HG03025 (cell line): ENCODE measurements around the gene SHMT1.
"Not testable (repeated sequence)": the region's sequence is repeated elsewhere in the genome, so short reads cannot be mapped to it uniquely, and the experiment has no call there.

Source experiments
- ATAC-seq: cut with Tn5 transposase; IDR thresholded peaks from one replicate; pipeline ENCODE4 v1.9.1; 2021; ENCODE audit warnings: mild to moderate bottlenecking, moderate library complexity; ENCODE audit not compliant: unreplicated experiment, low FRiP score

SHMT1 gene

GRCh38 chr17:18363101-18364049 lies at the start of gene SHMT1:
SHMT1 (minus strand) TSS chr17:18363550; CDS start chr17:18355981, 7,569 bp downstream.
- peak; percentile 93 for ATAC-seq

GRCh38 chr17:18412001-18412538 lies 48.7 kb upstream of the SHMT1 start:
- peak; percentile 79 for ATAC-seq

GRCh38 chr17:18411377-18411864 lies 48.1 kb upstream of the SHMT1 start:
- ATAC-seq, result not testable (repeated sequence)

GRCh38 chr17:18410736-18411135 lies 47.4 kb upstream of the SHMT1 start:
- not testable (repeated sequence) for ATAC-seq

- not testable (repeated sequence) for ATAC-seq
These were observed 46.0 kb upstream of the SHMT1 start for GRCh38 chr17:18409321-18409720.

- ATAC-seq, result not testable (repeated sequence)
These were observed 45.6 kb upstream of the SHMT1 start for GRCh38 chr17:18408906-18409305.

- ATAC-seq, result peak; percentile 66
These were observed 40.3 kb upstream of the SHMT1 start for GRCh38 chr17:18403604-18404003.

GRCh38 chr17:18403166-18403565 lies 39.8 kb upstream of the SHMT1 start:
- ATAC-seq, result not testable (repeated sequence)

- ATAC-seq, result not testable (repeated sequence)
These were observed 38.7 kb upstream of the SHMT1 start for GRCh38 chr17:18401872-18402590.

GRCh38 chr17:18388728-18389127 lies 25.4 kb upstream of the SHMT1 start:
- not testable (repeated sequence) for ATAC-seq

- not testable (repeated sequence) for ATAC-seq
These were observed 24.9 kb upstream of the SHMT1 start for GRCh38 chr17:18388266-18388665.

- ATAC-seq, result not testable (repeated sequence)
These were observed 24.2 kb upstream of the SHMT1 start for GRCh38 chr17:18387583-18387982.

GRCh38 chr17:18384271-18384670 lies 20.9 kb upstream of the SHMT1 start:
- not testable (repeated sequence) for ATAC-seq

- not testable (repeated sequence) for ATAC-seq
These were observed 19.7 kb upstream of the SHMT1 start for GRCh38 chr17:18383079-18383481.

- no peak for ATAC-seq
These were observed 19.2 kb upstream of the SHMT1 start for GRCh38 chr17:18382441-18383078.

GRCh38 chr17:18381953-18382245 lies 18.5 kb upstream of the SHMT1 start:
- ATAC-seq, result no peak

GRCh38 chr17:18381158-18381952 lies 18.0 kb upstream of the SHMT1 start:
- ATAC-seq, result no peak

GRCh38 chr17:18380471-18381157 lies 17.3 kb upstream of the SHMT1 start:
- ATAC-seq, result no peak
